ENCODE results near the gene FAF1.
"Not testable (repeated sequence)": the region's sequence is repeated elsewhere in the genome, so short reads cannot be mapped to it uniquely, and the experiment has no call there.

Gene FAF1

DNA sequence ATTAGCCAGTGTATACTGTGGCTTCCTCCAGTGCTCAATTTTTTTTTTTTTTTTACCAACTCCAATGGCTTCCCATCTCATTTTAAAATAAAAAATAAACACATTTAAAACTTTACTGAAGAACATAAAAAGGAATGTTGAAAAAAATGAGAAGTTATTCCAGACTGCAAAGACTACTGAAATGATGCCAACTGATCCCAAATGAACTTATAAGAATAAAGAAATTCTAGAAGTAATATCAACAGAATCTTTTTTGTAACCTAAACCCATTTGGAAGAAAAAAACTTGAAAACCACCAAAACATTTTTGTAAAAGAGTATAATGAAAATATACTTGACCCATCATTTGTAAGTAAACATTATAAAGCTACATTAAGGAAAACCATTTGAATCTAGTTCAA, 129.4 kb downstream of the FAF1 start:
- no peak for DNase-seq (ENCODE audit: low read depth)
- TF ChIP-seq, protein P1, sequence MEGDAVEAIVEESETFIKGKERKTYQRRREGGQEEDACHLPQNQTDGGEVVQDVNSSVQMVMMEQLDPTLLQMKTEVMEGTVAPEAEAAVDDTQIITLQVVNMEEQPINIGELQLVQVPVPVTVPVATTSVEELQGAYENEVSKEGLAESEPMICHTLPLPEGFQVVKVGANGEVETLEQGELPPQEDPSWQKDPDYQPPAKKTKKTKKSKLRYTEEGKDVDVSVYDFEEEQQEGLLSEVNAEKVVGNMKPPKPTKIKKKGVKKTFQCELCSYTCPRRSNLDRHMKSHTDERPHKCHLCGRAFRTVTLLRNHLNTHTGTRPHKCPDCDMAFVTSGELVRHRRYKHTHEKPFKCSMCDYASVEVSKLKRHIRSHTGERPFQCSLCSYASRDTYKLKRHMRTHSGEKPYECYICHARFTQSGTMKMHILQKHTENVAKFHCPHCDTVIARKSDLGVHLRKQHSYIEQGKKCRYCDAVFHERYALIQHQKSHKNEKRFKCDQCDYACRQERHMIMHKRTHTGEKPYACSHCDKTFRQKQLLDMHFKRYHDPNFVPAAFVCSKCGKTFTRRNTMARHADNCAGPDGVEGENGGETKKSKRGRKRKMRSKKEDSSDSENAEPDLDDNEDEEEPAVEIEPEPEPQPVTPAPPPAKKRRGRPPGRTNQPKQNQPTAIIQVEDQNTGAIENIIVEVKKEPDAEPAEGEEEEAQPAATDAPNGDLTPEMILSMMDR (conservative IDR thresholded peaks at IDR 0.05; ENCODE audit: low read length), result no peak
- no peak overlapping the region for H3K4me3 ChIP-seq (ENCODE audit: low read length)

DNA sequence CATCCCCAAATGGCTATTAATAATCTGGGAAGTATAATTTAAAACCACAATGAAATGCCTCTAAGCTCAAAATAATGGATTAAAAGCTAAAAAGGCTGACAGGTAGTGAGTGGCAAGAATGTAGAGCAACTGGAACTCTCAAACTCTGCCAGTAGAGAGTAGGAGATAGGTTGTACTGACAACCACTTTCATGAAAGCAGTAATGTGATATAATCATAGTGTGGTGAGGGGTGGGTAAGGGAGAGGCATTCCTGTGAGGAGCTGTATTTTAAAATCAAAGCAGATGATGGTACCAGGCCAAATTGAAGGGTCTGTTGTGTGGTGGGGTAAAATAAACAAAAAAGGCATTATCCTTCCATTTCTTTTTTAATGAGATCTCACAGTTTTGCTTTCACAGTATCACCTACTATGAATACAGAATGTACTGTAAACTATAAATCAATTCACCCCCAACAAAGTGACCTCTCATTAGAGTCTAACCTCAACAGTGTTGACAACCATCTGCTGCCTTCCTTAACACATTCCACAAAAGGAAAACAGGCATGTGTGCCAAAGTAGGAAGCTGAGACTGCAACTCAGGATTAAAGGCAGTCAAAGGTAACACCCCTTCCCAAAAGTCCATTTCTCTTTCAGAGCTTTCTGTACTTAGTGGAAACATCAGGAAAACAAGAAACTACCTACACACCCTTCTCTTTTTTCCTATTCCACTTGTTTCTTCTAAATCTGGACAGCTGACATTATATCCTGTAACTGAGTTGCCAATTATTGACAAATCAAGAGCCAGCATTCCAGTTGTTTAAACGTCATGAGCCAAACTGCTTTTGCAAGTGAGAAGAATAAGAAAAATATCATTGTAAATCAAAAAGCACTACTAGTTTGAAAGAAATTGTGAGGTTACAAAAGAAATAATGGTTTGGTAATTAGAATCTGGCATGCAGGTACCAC, 130.8 kb downstream of the FAF1 start:
- H3K4me3 ChIP-seq (ENCODE audit: low read length), result no peak overlapping the region
- peak; percentile 58 for DNase-seq (ENCODE audit: low read depth)
- TF ChIP-seq, protein P1 (conservative IDR thresholded peaks at IDR 0.05; ENCODE audit: low read length), result no peak

DNA sequence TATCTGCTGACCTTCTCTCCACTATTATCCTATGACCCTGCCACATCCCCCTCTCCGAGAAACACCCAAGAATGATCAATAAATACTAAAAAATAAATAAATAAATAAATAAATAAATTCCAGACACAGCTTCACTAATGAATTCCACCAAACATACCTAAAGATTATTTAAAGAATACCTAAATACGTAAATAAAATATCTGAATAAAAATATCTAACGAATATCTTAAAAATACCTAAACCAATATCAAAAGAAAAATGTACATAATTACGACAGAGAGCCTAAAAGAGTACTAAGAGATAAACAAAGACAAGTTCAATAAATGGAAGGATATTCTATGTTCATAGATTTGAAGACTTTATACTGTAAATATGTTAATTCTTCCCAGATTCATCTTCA, 132.5 kb downstream of the FAF1 start:
- TF ChIP-seq, protein P1 (conservative IDR thresholded peaks at IDR 0.05; ENCODE audit: low read length), result no peak
- DNase-seq (ENCODE audit: low read depth), result no peak
- H3K4me3 ChIP-seq (ENCODE audit: low read length), result no peak overlapping the region

DNA sequence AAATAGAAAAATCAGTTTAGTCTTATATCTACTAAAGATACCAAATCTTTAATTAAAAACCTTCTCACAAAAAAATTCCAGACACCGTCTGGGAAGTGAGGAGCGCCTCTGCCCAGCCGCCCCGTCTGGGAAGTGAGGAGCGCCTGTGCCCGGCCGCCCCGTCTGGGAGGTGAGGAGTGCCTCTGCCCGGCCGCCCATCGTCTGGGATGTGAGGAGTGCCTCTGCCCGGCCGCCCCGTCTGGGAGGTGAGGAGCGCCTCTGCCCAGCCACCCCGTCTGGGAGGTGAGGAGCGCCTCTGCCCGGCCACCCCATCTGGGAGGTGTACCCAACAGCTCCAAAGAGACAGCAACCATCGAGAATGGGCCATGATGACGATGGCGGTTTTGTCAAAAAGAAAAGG, 133.3 kb downstream of the FAF1 start:
- not testable (repeated sequence) for DNase-seq (ENCODE audit: low read depth); H3K4me3 ChIP-seq (ENCODE audit: low read length)

DNA sequence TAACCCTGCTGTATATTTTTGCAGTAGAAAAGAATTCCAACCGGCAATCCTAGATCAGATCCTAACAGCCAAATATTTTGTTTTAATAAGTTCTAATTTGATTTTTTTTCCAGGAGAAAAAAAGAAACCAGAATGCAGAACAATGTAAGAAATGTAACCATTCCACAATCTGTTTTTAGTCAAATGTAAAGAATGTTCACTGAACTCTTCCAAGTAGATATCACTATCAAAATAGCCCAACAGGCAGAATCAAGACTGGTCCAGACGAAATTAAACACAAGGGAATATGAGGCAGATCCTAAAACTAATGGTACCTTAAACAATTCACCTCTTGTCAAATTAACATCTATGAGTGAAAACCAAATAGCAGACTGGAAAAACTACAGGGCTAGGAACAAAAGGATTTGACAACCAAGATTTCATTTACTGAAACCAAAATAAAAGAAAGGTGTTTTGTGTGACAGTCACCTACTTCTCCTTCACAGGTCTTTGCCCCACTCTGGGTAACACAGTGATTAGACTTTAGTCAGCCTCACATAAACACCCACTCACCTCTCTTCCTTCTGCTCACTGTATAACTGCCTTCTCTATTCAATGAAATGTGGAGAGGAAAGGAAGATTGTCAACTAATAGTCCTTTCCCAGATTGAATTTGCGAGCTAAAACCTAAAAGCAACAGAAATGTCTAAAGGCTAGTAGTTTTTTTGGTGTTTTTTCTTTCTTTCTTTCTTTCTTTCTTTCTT, 137.9 kb downstream of the FAF1 start:
- no peak for DNase-seq (ENCODE audit: low read depth)
- TF ChIP-seq, protein P1 (conservative IDR thresholded peaks at IDR 0.05; ENCODE audit: low read length), result no peak
- no peak overlapping the region for H3K4me3 ChIP-seq (ENCODE audit: low read length)

DNA sequence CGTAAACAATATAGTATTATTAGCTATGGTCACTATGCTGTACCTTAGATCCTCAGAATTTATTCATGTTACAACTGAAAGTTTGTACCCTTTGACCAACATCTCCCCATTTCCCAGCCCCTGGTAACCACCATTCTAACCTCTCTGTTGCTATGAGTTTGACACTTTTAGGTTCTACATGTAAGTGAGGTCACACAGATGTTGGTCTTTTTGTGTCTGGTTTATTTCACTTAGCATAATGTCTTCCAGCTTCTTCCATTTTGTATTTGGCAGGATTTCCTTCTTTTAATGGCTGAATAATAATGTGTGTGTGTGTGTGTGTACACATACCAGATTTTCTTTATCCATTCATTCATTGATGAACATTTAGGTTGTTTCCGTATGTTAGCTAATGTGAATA, 139.5 kb downstream of the FAF1 start:
- H3K4me3 ChIP-seq (ENCODE audit: low read length), result no peak overlapping the region
- no peak for DNase-seq (ENCODE audit: low read depth)

DNA sequence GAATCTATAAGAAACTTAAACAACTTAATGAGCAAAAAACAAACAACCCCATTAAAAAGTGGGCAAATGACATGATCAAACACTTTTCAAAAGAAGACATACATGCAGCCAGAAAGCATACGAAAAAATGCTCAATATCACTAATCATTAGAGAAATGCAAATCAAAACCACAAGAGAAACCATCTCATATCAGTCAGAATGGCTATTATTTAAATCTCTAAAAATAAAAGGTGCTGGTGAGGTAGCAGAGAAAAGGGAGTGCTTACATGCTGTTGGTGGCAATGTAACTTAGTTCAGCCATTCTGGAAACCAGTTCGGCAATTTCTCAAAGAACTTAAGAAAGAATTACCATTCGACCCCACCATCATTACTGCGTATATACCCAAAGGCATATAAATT, 147.7 kb downstream of the FAF1 start:
- no peak for DNase-seq (ENCODE audit: low read depth)
- H3K4me3 ChIP-seq (ENCODE audit: low read length), result no peak overlapping the region
- TF ChIP-seq, protein P1 (conservative IDR thresholded peaks at IDR 0.05; ENCODE audit: low read length), result no peak

More for the DNA sequence above, 139.5 kb downstream of the FAF1 start:
- TF ChIP-seq, protein P1 (conservative IDR thresholded peaks at IDR 0.05; ENCODE audit: low read length), result no peak
